C4-2B (cell line): Measurements from ENCODE around the gene EIF4E2.

Experiments used
- H3K27ac ChIP-seq: fragments of 450-650 bp; 2 replicates; pipeline ENCODE4 v1.5.1; 2017
- ZFX ChIP-seq: fragments of 450-650 bp; IDR thresholded peaks from 2 replicates; pipeline ENCODE4 v1.6.1; 2017
- TF ChIP-seq, protein P1 (sequence below): fragments of 450-650 bp; conservative IDR thresholded peaks from 2 replicates; pipeline ENCODE4 v1.5.1; 2017; ENCODE audit warnings: mild to moderate bottlenecking

The EIF4E2 gene

DNA sequence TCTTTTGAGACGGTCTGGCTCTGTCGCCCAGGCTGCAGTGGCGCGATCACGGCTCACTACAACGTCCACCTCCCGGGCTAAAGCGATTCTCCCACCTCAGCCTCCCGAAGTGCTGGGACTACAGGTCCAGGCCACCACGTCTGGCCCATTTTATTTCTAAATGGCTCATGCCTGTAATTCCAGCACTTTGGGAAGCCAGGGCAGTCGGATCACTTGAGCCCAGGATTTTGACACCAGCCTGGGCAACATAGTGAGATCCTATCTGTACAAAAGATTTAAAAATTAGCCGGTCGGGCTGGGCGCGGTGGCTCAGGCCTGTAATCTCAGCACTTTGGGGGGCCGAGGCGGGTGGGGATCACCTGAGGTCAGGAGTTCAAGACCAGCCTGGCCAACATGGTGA, 56.5 kb downstream of the EIF4E2 start:
- H3K27ac ChIP-seq: no peak overlapping the region
- no peak for TF ChIP-seq ZFX
- TF ChIP-seq, protein P1, sequence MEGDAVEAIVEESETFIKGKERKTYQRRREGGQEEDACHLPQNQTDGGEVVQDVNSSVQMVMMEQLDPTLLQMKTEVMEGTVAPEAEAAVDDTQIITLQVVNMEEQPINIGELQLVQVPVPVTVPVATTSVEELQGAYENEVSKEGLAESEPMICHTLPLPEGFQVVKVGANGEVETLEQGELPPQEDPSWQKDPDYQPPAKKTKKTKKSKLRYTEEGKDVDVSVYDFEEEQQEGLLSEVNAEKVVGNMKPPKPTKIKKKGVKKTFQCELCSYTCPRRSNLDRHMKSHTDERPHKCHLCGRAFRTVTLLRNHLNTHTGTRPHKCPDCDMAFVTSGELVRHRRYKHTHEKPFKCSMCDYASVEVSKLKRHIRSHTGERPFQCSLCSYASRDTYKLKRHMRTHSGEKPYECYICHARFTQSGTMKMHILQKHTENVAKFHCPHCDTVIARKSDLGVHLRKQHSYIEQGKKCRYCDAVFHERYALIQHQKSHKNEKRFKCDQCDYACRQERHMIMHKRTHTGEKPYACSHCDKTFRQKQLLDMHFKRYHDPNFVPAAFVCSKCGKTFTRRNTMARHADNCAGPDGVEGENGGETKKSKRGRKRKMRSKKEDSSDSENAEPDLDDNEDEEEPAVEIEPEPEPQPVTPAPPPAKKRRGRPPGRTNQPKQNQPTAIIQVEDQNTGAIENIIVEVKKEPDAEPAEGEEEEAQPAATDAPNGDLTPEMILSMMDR: no peak

DNA sequence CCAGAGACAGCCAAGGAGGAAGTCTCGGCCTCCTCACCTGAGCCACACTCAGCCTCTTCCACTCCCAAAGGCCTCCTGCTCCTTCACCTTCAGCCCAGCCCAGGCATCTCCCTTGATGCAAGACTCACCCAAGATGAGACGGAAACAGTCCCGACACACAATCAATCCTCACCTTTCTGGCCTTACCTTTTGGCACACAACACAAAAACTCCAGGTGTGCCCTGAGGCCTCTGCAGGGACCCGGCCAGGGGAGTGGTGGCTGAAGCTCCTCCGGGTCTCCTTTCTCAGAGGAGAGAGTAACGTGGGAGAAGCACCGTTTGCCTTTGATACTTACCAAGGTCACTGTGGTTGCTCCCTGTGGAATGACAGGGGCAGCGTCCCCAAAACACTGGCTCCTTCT, 59.1 kb downstream of the EIF4E2 start:
- H3K27ac ChIP-seq: no peak overlapping the region
- TF ChIP-seq, protein P1: no peak
- TF ChIP-seq ZFX: no peak

DNA sequence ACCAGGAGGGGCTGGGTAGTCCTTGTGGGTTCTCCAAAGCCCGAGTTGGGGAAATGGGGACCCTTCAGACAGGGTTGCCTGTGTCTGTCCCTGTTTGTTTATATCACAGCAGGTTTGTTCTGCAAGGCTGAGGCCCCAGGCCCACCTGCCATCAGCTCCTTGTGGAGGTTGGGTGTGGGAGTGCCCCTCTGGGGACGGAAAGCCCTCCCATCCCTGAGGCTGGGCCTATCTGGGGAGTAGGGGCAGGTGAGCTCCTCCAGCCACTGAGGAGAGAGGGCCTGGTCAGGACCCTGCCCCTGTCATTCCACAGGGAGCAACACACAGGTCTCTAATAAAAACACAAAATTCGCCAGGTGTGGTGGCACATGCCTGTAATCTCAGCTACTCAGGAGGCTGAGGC, 59.6 kb downstream of the EIF4E2 start:
- H3K27ac ChIP-seq: no peak overlapping the region
- TF ChIP-seq, protein P1: no peak
- TF ChIP-seq ZFX: no peak

DNA sequence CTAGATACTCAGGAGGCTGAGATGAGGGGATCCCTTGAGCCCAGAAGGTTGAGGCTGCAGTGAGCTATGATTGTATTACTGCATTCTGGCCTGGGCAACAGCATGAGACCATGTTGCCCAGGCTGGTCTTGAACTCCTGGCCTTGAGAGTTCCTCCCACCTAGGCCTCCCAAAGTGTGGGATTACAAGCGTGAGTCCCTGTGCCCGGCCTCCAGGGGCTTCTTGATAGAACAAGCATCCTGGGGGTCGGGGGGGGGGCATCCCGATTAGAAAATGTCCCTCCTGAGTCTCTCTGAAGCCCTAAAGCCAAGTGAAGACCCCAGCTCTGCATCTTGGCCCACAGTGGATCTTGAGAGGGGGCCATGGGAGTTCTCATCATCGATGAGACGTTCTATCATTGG, 60.6 kb downstream of the EIF4E2 start:
- H3K27ac ChIP-seq: 0 out of 2 replicates have a peak overlapping the region, but pooled peaks have one; percentile 3
- no peak for TF ChIP-seq ZFX
- TF ChIP-seq, protein P1: no peak

DNA sequence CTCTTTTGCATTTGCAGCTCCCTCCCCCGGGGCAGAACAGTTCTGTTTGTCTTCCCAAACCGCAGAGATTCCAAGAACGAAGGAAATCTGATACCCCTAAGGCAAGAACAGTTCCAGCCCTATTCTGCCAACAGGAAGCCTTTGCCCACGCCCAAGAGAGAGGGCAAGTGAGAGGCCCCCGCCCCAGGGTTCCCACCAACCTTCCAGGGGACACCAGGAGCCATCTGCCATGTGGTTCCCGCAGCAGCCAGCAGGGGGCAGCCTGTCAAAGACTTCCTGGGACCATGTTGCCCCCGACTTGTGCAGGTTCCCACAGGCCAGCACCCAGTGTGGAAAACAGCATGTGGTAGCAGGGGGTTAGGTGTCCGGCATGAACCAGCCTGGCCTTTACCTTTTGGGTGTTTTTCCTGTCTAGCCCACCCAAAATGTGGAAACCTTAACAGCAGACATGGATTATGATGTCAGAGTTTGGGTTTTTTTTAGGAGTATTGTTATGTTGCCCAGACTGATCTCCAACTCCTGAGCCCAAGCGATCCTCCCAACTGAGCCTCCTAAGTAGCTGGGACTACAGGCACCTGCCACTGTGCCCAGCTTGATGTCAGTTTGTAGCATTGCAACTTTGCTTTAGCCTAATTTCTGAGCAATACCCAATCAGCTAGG, 61.2 kb downstream of the EIF4E2 start:
- peak overlapping the region; percentile 3; the same call in 1 of the 2 replicates for H3K27ac ChIP-seq
- TF ChIP-seq, protein P1: peak; percentile 91
- no peak for TF ChIP-seq ZFX

DNA sequence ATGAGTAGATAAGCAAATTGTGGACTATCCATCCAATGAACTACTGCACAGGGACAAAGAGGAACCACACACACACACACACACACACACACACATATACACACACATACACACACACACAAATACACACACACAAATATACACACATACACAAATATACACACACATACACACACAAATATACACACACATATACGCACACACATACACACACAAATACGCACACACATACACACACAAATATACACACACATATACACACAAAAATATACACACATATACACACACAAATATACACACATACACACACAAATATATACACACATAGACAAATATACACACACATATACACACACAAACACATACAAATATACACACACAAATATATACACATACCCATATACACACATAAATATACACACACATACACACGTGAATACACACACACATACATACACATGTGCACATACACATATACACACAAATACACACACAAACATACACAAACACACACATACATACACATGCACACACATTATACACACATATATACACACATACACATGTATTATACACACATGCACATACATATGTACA, 63.1 kb downstream of the EIF4E2 start:
- no peak for TF ChIP-seq ZFX
- TF ChIP-seq, protein P1: no peak
- H3K27ac ChIP-seq: no peak overlapping the region

DNA sequence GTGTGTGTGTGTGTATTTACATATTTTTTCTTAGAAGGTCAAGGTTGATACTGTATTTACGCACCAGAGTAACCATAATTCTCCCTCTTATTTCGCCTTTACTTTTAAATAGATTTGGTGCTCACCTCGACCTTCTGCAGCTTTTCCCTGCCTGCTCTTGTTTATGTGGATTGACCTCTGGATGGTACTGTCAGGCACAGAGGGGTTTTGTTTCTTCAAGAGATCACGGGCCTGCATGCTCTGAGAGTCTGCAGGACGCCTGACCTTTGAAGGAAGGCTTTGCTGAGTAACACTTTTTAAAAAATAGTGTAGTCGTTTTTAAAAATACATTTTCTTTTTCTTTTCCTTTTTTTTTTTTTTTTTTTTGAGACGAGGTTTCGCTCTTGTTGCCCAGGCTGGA, 64.8 kb downstream of the EIF4E2 start:
- no peak for TF ChIP-seq ZFX
- TF ChIP-seq, protein P1: no peak
- H3K27ac ChIP-seq: no peak overlapping the region
